ENCODE data around the gene E2F2. TPM values are rescaled to one million over a fixed set of nuclear protein-coding genes. Genes with fewer than 3 reads are reported as not detected.

Gene E2F2
- total RNA-seq, 4 donors from 2014 or later: under 0.01 to 0.85 (median 0.26) TPM

DNA sequence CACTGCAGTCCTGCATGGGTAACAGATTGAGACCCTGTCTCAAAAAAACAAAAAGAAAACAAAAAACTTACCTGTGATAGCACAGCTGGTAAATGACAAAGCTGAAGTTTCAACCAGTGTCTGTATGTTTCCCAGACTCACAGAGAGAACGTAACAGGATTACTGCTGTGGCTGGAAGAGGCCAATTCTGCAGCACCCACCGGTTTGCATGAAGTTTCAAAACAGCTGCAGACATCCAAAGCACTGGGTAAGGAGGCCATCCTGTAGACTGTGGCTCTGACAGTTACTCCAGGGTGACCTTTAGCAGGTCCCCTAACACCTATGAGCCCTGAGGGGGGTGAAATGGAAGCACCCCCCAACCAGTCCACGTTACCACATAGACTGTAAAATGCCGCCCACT lies 20.8 kb upstream of the E2F2 start:
- no peak for TF ChIP-seq CTCF (IDR thresholded peaks at IDR 0.05; ENCODE audit: low read depth)

- TF ChIP-seq CTCF (IDR thresholded peaks at IDR 0.05; ENCODE audit: low read depth): no peak
Observed at GRCh38 chr1:23548704-23549143, 17.7 kb upstream of the E2F2 start.

DNA sequence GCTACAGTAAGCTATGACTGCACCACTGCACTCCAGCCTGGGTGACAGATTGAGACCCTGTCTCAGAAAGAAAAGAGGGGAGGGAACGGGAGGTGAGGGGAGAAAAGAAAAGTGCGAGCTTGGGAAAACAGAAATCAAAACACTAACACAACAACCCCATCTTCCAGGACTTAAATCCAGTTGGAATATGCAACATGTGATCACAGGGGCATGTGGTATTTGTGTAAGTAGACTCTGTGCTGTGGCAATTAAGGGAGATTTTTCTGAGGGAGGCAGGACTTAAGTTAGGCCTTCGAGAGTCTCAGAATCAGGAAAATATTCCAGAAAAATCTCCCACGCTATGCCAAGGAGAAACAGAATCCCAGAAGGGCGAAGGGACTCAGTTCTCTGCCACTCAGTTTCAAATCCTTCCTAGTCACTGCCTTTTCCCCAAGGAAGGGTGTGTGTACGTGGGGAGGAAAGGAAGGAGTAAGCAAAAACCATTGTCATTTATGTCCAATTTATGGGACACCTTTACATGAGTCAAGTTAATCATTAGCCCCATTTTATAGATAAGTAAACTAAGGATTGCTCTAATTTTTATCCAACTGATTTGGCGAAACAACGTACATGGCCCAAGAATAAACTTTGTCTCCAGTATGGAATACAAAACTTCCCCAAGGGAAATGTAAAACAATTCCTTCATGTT lies 16.0 kb upstream of the E2F2 start:
- TF ChIP-seq CTCF (IDR thresholded peaks at IDR 0.05; ENCODE audit: low read depth): no peak

DNA sequence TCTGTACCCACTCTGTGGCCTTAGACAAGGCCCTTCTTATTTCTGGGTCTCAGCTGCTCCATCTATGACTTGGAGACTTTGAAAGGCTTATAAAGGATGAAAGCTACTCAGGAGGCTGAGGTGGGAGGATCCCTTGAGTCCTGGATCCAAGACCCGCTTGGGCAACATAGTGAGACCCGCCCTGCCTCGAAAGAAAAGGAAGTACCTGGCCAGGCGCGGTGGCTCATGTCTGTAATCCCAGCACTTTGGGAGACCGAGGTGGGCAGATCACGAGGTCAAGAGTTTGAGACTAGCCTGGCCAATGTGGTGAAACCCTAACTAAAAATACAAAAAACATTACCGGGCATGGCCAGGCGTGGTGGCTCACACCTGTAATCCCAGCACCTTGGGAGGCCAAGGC lies 14.8 kb upstream of the E2F2 start:
- no peak for TF ChIP-seq CTCF (IDR thresholded peaks at IDR 0.05; ENCODE audit: low read depth)

DNA sequence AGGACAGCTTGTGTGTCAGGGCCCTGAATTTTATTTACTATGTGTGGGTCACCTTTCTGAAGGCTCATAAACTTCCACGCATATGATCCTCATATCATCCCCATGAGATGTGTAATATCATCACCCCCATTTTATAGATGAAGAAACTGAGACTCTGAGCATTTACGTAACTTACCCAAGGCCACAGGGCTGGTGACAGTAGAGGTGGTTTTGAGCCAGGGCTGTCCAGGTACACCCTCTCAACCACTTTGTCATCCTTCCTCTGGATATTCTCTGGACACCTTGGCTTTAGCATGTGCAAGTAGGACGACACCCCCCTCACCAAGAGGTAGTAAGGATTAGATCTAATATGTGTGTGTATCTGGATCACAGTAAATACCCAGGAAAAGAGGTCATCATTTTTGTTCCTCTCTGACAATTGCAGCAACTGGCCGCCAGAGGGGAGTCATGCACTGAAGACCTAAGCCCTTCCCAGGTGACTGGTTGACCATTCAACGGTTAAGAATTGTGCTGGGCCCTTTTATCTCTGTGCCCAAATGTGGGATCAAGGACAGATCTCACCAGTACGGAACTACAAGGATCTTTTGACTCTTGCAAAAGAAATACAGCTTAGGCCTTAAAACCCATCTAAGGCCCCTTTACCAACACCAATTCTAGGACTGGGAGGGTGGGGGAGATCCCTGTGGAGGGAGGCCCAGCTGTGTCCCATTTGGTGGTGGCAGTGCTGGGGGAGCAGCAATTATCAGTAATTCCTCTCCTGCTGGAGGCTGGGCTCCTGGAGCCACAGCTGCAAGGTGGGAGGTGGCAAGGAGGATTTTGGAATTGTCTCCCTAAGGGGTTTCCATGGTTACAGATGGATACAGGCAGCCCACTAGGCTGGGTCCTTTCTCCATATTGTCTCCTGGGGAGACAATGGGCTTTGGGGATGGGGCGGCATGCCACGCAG lies 13.7 kb upstream of the E2F2 start:
- TF ChIP-seq CTCF (IDR thresholded peaks at IDR 0.05; ENCODE audit: low read depth): no peak

- TF ChIP-seq CTCF (IDR thresholded peaks at IDR 0.05; ENCODE audit: low read depth): no peak
Observed at GRCh38 chr1:23543707-23544443, 12.8 kb upstream of the E2F2 start.
